Ishikawa (cell line): ENCODE results near the gene CCDC61.

Experiments
- CREB1 ChIP-seq: IDR thresholded peaks from 2 replicates; pipeline ENCODE4 v1.6.1; 2012; ENCODE audit warnings: low read depth
- EGR1 ChIP-seq: IDR thresholded peaks from 2 replicates; pipeline ENCODE4 v1.6.1; 2012
- EP300 ChIP-seq: IDR thresholded peaks from 2 replicates; pipeline ENCODE4 v1.6.1; 2012; ENCODE audit warnings: borderline replicate concordance
- RAD21 ChIP-seq: IDR thresholded peaks from 2 replicates; pipeline ENCODE4 v1.6.1; 2012; ENCODE audit warnings: low read depth
- TAF1 ChIP-seq: IDR thresholded peaks from 2 replicates; pipeline ENCODE4 v1.6.1; 2012; ENCODE audit warnings: low read depth, mild to moderate bottlenecking
- ZBTB7A ChIP-seq: IDR thresholded peaks from 2 replicates; pipeline ENCODE4 v1.6.1; 2012; ENCODE audit warnings: low read depth
- TF ChIP-seq, protein P1 (sequence below): IDR thresholded peaks from 2 replicates; pipeline ENCODE4 v1.6.1; 2012
- TF ChIP-seq, protein P2 (sequence below): IDR thresholded peaks from 2 replicates; pipeline ENCODE4 v1.6.1; 2012; ENCODE audit warnings: low read depth, mild to moderate bottlenecking

DNA sequence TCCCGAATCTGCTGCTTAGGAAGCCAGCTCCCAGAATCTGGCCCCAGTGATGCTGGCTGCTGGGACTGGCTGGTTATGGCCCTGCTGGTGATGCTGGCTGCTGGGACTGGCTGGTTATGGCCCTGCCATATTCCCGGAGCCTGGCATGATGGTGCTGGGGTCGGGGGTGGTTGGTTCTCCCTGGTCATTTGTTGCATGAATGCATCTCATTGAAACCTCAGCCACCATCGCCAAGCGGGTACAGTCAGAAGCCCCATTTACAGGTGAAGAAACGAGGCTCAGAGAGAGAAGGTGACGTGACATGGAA is 25.5 kb downstream of the CCDC61 start:
- TF ChIP-seq EGR1: no peak
- TF ChIP-seq EP300: no peak
- no peak for TF ChIP-seq CREB1
- TF ChIP-seq, protein P1, sequence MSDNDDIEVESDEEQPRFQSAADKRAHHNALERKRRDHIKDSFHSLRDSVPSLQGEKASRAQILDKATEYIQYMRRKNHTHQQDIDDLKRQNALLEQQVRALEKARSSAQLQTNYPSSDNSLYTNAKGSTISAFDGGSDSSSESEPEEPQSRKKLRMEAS: no peak
- no peak for TF ChIP-seq RAD21
- TF ChIP-seq TAF1: no peak
- TF ChIP-seq, protein P2, sequence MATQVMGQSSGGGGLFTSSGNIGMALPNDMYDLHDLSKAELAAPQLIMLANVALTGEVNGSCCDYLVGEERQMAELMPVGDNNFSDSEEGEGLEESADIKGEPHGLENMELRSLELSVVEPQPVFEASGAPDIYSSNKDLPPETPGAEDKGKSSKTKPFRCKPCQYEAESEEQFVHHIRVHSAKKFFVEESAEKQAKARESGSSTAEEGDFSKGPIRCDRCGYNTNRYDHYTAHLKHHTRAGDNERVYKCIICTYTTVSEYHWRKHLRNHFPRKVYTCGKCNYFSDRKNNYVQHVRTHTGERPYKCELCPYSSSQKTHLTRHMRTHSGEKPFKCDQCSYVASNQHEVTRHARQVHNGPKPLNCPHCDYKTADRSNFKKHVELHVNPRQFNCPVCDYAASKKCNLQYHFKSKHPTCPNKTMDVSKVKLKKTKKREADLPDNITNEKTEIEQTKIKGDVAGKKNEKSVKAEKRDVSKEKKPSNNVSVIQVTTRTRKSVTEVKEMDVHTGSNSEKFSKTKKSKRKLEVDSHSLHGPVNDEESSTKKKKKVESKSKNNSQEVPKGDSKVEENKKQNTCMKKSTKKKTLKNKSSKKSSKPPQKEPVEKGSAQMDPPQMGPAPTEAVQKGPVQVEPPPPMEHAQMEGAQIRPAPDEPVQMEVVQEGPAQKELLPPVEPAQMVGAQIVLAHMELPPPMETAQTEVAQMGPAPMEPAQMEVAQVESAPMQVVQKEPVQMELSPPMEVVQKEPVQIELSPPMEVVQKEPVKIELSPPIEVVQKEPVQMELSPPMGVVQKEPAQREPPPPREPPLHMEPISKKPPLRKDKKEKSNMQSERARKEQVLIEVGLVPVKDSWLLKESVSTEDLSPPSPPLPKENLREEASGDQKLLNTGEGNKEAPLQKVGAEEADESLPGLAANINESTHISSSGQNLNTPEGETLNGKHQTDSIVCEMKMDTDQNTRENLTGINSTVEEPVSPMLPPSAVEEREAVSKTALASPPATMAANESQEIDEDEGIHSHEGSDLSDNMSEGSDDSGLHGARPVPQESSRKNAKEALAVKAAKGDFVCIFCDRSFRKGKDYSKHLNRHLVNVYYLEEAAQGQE: no peak
- no peak for TF ChIP-seq ZBTB7A
